Measurements from ENCODE around the gene VPREB3.
A peak's percentile ranks its signal among the peaks of the same experiment; 100 is the strongest.

The VPREB3 gene

GRCh38 chr22:23720855-23721254 lies 33.4 kb downstream of the VPREB3 start:
- no peak for TF ChIP-seq CTCF (IDR thresholded peaks at IDR 0.05; ENCODE audit: low read depth, low read length)
- H3K4me3 ChIP-seq (ENCODE audit: low read depth, low read length): no peak overlapping the region

- no peak for TF ChIP-seq CTCF (IDR thresholded peaks at IDR 0.05; ENCODE audit: low read depth, low read length)
- H3K4me3 ChIP-seq (ENCODE audit: low read depth, low read length): no peak overlapping the region
Measured at GRCh38 chr22:23718371-23719165, 35.7 kb downstream of the VPREB3 start.

GRCh38 chr22:23716811-23717801 lies 37.1 kb downstream of the VPREB3 start:
- peak overlapping the region; percentile 82 for H3K4me3 ChIP-seq (ENCODE audit: low read depth, low read length)
- no peak for TF ChIP-seq CTCF (IDR thresholded peaks at IDR 0.05; ENCODE audit: low read depth, low read length)

- TF ChIP-seq CTCF (IDR thresholded peaks at IDR 0.05; ENCODE audit: low read depth, low read length): no peak
- H3K4me3 ChIP-seq (ENCODE audit: low read depth, low read length): peak overlapping the region; percentile 82
Measured at GRCh38 chr22:23715806-23716375, 38.3 kb downstream of the VPREB3 start.

- no peak for TF ChIP-seq CTCF (IDR thresholded peaks at IDR 0.05; ENCODE audit: low read depth, low read length)
- H3K4me3 ChIP-seq (ENCODE audit: low read depth, low read length): no peak overlapping the region
Measured at GRCh38 chr22:23714596-23715578, 39.3 kb downstream of the VPREB3 start.

All from WI38 (cell line).